ENCODE measurements around the gene AUTS2.

Gene AUTS2

DNA sequence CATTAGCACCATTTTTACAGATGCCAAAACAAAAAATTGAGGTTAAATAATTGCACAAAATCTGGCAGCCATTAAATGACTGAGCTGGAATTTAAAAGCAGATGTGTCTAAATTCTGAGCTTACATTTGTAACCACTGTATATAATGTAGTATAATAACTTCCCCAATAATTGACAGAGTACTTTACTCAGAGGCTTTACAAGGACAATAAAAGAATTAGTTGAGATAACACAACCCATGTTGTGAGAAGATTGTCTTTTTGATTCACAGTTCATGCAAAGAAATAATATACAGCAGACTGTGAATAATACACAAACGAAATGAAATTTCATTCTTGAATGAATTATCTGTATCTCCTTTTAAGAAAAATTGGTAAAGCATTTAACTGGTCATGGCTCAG, 417.1 kb downstream of the AUTS2 start:
- DNase-seq, result no peak

DNA sequence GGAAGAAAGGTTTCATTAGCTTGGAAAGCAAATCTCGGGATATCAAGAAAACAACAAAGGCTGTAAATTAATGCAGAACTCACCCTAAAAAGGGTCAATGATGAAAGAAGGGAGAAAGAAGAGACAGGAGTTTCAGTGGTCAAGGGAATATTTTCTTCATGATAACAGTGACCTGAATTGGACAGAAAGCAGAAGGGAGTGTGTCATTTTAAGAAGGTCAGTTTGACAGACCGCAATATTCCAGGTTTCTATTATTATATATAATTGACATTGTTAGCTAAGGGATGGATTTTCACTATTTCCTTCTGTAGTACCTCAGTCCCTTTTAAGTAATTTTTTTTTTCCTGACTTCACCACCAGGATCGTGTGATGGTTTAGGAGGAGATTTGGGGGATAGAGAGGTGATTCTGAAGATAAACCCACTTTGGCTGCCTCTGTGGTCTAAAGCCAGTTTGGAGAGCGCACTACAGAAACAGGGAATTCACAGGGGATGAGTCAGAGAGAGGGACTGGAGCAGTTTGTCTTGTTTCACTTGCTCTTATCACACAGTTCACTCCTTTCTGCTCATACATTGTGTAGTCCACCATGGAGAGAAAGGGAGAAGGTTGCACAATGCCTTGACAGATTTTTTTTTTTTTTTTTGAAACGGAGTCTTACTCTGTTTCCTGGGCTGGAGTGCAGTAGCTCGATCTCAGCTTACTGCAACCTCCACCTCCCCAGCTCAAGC, 417.9 kb downstream of the AUTS2 start:
- no peak for DNase-seq

DNA sequence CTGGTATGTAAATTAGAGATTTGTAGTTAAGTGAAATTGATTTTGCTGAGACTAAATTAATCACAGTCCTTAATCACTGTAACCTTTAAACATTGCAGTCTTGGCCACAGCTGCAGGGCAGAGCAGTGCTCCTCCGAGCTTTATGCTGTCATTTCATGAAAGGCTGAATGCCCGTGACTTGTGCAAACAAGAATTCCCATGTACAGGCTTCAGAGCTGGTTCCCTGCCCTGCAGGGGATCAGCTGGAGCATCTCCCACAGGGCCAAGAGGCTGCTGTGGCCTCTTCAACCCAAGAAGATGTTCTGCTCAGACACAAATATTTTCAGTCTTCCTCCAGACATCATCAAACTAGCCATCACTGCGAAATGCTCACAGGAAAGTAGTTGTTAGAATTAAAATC, 419.1 kb downstream of the AUTS2 start:
- no peak for DNase-seq

DNA sequence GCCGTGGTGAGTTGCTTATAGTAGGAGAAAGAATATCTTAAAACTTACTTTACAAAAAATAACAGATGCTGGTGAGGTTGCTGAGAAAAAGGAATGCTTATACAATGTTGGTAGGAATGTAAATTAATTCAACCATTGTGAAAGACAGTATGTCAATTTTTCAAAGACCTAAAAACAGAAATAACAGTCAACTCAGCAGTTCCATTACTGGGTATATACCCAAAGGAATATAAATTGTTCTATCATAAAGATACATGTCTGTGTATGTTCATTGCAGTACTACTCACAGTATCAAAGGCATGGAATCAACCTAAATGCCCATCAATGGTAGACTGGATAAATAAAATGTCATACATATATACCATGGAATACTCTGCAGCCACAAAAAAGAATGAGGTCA, 420.4 kb downstream of the AUTS2 start:
- DNase-seq, result no peak

DNA sequence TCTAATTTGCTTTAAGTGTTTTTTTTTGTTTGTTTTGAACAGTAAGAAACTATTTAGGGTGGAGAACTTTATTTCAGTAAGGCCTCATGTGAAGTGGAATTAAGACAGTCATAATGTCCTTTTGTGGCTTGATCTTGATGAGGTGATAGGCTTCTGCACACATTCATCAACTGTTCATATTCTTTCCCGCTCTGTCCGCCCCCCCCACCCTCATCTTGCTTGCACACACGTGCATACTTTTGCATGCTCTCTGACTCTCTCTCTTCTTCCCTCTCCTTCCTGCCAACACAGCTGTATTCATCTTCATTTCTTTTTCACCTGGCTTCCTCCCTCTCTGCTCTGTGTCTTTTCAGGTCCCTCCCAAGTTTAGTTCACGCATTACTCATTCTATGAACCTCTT, 429.6 kb downstream of the AUTS2 start:
- DNase-seq, result no peak

DNA sequence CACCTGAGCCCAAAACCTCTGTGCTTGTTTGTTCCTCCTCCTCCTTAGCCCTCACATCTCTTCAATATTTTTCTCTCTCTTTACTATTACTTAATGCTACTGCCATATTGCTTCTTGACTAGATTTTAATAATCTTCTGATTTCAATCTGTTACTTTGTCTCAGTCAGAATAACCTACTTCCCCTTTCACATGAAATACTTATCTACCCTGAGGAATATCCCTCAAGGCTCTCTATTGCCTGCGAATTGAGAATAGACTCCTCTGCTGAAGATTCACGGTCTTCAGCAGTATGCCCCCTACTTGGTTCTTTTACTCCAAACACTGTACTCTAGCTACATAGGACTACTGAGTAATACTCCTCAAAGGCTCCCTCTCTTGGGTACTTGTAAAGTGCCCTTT, 430.3 kb downstream of the AUTS2 start:
- no peak for DNase-seq

DNA sequence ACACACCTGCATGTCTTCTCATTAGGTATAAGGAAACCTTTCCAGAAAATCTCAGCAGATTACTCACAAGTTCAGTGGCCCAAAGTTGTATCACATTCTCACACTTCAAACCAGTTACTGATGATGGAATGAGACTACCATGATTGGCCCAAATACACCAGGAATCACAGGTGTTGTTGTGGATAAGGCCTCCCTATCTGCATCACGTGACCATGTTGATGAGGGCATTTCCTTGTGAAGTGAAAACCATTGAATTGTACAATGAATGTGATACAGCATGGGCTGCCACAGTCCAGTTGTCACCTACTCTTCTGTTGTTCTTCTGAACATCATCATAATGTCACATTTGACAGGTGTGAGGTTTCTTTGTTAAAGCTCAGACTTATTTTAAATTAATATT, 431.7 kb downstream of the AUTS2 start:
- DNase-seq, result no peak

DNA sequence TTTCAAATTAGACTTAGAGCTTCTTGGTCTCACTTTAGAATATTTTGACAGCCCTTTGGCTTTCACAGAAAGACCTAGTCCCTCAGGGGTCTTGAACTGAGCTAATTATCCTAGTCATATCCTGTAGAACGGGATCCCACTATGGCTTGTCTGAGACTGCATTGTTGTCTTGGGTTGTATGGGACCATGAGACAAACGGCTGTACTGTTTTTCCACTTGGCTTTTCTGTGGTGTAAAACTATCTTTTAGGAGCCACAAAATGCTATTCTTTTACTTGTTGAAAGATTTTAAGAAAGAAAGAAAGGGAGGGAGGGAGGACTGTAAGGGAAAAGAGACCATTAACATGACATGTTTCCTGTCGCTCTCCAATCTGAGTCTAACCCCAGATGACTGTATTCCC, 432.5 kb downstream of the AUTS2 start:
- DNase-seq, result no peak

DNA sequence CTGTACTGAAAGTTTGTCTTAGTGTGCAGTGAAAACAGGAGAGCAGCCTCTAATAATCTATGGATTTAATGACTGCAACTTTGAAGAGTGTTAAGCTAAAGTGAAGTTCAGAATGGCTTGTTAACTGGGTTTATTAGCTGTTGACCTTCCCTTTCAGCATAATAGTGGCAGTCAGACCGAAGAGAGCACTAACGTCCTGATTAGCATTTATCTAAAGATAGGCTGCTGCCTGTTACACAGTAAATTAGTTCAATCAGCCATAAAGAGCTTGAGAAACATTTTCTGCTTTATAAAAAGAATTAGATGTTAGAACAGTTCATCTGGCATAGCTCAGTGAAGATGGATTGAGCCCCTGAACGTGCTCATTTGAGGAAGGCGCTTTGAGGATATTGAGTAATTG, 433.0 kb downstream of the AUTS2 start:
- no peak for DNase-seq

DNA sequence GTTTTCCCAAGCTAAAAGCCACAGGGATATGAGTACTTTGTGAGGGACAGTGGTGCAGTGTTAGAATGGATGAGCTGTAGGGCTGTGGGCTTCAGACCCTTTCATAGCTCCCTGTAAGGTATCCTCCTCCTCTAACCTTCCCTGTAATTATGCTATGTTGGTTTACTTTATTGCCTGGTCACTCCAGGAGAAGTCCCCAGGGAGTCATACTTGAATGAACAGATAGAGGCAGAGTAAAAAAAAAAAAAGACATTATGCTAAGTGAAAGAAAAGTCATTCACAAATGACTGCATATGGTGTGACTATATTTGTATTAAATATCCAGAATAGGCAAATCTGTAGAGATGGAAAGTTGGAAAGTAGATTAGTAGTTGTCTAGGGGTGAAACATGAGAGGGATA, 434.4 kb downstream of the AUTS2 start:
- no peak for DNase-seq

DNA sequence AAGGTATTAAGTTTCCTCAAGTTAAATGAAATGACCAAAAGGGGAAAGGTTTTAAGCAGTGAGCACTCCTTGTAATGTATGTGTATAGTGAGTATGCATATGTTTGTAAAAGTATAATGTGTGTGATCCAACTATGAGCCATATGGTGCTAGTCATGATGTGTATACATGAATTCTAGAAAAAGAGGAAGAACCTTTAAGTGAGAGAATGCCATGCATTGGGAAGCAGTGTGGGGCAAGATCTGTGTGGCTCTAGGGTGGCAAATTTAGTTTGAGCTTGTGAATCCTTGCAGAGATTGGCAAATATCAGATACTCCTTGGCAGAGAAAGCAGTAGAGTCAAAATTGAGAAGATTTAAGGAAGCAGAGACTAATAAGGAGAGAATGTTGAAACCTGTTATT, 435.0 kb downstream of the AUTS2 start:
- DNase-seq, result no peak

DNA sequence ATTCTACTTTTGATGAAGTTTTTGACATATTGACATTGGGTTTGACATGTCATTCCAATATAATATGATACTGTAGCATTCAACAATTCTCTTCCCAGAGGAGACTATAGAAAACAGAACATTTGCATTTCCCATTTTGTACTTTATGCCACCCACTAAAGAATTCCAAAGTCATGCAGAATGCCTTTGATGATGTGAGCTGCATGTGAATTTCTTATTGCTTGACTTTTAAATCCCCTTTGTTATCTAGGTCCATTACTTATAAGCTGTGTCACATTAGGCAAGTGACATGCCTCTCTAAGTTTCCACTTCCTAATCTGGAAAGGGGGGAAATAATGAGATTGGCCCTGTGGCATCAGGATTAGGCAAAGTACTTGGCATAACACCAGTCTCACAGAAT, 436.7 kb downstream of the AUTS2 start:
- DNase-seq, result no peak

DNA sequence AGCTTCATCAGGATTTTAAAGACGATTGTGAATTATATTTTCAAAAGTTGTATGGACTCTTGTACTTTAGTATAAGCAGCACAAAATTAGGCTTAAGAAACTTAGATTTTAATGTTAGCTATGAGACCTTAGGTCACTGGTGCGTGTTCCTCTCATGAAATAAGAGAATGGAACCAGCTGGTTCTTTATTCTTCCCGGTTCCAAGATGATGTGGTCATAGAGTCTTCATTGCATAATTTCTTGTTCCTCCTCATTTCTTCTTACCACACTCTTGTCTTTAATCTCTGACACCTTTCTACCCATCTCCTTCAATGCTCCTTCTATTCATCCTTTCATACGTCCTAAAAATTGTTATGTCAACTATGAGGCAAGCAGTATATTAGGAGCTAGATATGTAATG, 437.2 kb downstream of the AUTS2 start:
- no peak for DNase-seq

DNA sequence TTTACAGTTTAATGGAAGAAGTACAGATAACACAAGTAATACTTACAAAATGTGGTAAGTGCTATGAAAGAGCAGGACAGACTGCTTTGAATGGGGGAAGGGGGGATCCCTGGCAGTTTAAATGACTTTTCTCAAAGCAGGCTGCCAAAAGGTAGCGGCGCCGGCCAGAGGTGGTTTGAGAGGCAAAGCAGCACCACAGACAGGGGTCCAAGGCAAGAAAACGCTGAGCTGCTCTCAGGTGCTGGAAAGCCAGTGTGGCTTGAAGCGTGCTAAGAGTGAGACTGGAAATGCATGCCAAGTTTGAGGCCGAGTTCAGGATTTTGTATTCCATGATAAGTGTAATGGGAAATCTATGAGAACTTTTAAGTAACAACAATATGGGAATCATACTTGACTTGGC, 437.7 kb downstream of the AUTS2 start:
- no peak for DNase-seq

DNA sequence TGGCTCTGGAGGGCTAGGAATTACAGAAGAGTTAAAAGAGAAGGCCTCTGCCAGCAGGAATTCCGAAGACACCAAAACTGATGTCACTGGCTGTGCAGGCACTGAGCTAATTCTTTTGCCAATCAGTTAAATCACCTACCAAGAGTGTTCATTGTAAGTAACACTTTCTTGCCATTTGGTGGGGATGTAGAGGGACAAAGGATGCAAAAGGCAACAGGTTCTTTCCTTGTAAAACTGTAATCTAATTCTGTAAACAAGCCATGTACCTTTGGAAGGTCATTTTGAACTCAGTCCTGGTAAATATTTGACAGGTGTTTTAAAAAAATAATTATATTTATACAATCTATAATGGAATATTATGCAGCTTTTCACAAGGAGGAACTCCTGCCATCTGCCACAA, 438.4 kb downstream of the AUTS2 start:
- no peak for DNase-seq

DNA sequence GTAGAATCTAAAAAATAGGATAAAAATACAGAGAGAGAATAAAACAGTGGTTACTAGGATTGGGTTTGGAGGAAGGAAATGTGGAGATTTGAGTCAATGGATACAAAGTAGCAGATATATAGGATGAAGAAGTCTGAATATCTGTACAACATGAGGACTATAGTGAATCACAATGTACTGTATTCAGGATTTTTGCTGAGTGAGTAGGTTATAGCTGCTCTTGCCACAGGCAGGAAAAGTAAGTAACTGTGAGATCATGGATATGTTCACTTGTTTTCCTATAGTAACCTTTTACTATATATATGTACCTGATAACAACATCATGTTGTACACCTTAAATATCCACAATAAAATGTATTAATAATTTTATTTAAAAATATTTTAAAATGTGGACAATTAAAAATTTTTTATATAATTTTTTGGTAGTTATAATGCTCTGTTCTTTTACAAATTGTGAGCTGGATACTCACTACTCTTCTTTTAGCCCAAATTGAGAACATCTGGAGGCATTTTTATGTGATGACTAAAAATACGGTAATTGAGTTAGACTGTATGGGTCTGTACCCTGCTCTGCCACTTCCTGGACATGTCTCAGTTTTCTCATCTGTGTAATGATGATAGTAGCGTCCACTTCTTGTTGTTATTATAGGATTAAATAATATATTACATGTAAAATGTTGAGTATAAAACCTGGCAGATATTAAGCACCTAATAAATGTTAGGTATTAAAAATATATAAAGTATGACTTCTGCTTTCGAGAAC, 439.1 kb downstream of the AUTS2 start:
- DNase-seq, result no peak

DNA sequence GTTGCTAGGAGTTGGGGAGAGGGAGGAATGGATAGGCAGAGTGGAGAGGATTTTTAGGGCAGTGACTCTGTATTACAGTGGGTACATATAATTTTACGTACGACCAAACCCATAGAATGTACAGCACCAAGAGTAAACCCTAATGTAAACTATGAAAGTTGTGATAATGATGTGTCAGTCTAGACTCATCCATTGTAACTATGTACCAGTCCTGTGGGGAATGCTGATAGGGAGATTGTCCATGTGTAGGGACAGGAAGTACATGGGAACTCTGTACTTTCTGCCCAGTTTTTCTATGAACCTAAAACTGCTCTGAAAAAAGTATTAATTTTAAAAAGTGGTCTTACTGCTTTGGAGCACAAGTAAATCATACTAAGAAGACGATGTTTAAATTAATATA, 441.8 kb downstream of the AUTS2 start:
- DNase-seq, result no peak

DNA sequence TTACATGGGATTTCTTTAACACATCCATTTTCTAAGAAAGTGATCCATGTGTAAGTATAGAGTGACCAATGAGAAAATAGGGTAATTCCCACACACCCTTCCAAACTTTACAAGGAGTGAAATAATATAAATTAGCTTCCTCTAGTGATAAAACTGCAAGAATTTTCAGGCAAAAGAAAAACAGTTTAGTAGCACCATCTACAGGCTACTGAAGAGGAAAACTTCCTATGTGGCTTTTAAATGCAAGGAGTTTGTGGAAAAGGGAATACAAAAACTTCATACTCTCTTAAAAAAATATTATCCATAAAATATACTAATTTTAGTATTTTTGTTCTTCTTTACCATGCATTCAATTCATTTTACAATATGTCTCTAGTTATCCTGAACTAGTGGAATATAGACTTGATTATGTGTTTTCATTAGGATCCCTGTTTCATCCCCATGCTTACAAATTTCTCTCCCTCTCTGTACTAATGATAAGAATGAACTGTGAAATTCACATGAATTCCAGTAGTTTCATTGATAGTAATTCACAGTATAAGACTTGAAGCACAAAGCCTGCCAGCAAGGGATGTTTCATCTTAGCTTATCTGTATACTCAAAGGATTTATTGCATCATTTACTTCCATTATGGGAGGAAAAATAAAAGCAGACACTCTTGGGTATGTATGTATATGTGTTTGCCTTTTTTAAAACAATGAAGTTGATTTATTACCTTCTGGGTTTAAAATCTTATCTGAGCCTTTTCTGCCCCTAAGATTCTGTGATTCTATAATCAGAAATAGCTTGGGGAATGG, 442.9 kb downstream of the AUTS2 start:
- DNase-seq, result no peak

DNA sequence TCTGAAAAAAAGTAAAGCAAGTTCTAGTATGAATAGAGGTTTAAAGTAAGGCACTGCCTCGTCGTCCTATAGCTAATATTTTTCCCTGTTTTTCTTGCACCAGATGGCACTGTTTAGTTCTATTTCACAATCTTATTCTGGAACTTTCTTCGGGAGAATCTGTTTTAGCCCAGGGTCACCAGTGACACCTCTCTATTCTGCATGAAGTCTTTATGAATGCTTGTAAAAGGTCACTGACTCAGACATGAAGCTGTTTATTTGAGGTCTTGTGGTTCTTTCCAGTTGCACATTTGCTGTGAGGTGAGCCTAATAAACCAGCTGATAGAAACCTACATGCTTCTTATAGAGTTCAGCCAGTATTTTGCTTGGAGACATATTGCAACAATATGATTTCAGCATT, 444.3 kb downstream of the AUTS2 start:
- DNase-seq, result no peak

DNA sequence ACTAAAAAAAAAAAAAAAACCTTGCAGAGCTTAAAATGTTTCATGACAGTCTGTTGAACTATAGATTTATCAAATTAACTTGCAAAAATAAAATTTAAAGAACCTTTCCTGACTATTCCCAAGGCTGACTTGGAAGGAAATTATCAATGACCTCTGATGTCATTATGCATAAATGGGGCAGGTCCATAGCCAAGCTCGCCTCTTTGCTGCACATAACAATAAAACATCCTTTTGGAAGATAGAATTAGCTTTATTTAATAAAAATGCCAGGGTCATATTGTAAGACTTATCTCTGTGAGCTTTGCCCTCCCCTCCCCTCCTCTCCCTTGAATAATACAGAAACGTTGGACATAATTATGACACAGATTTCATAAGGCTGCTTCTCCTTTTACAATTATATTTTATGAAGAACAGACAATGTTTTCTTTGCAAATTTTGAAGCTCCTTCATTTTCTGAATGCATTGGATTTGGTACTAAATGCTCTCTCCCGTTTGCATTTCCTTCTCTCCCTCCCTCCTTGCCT, 444.8 kb downstream of the AUTS2 start:
- no peak for DNase-seq

DNA sequence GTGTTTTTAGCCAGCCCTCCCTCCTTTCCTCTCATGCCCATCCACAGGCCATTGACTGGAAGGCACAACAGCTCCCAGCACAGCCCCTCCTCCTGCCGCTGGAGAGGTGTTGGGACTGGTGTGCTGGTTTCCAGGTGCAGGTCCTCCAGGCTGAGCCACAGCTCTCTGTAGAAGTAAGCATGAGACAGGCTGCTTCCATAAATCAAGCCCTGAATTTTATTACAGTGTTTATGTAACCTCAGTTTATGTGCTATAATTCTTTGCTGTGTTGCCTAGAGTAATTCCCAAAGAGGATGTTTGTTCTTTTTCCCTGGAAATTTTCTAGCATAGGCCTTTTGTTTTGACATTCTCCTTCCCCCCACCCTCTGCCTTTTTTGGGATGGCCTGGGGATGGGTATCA, 445.8 kb downstream of the AUTS2 start:
- no peak for DNase-seq

DNA sequence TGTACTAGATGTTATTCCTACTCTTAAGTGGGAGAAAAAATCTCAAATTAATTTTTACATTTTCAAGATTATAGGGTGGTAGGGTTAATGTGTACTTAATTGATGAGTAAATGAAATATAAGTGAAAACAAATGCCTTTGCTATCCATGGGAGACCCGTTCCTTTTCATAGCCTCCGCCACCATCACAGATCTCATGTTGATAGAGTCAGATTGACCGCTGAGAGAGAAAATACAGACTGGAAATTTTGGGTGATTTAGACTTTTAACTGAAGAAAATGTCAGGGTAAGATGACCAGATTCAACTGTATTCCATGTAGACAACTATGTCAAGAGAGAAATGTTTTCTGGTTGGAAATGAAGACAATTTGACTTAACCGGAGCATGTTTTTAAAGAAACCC, 446.2 kb downstream of the AUTS2 start:
- DNase-seq, result no peak

DNA sequence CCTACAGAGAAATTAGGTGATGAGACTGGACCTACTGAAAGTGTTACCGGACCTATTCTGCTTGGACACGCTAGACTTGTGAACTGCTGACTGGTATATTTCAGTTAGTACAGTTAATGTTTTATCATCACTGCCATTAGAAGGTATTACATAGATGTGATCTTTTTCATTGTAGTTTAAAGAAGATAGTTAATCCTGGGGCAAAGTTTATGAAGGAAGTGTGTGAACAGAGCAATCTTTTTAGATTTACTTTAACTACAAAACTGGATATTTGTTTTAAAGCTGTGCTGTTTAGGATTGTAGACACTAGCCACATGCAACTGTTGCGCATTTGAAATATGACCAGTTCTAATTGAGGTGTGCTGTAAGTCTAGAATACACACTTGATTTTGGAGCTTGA, 446.7 kb downstream of the AUTS2 start:
- no peak for DNase-seq

DNA sequence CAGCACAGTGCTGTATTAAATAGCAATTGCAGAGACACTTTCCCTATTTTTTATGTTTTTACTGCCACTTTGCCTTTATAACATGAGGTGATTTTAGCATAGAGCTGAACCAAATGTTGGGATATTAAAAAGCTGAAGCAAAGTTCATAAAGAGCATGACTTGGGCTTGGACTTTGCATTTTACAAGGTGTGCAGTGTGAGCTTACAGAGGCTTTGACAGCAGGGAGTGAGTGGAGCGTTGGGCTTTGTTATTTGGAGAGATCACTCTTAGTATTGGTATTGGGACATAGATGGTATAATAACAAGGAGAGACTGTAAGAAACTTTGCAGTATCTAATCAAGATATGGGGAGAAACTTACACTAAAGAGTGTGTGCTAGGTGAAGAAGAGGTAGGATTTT, 449.1 kb downstream of the AUTS2 start:
- DNase-seq, result no peak

Measured in 8988T (cell line).